PFSK-1 (cell line): Measurements from ENCODE around the gene DNAH6.

Source experiments
- FOXP2 ChIP-seq: optimal IDR thresholded peaks from 2 replicates; pipeline ENCODE3; 2011; ENCODE audit warnings: borderline replicate concordance, control low read depth, inconsistent platforms; ENCODE audit not compliant: insufficient read depth; ENCODE audit errors: extremely low read length, extremely low read depth
- POLR2AphosphoS5 ChIP-seq: IDR thresholded peaks from 2 replicates; pipeline ENCODE4 v1.6.1; 2012; ENCODE audit warnings: low read depth, mild to moderate bottlenecking, control low read depth, low read length, moderate library complexity
- SIN3A ChIP-seq: IDR thresholded peaks from 2 replicates; pipeline ENCODE4 v1.6.1; 2012; ENCODE audit warnings: mild to moderate bottlenecking, low read length, moderate library complexity, borderline replicate concordance; ENCODE audit not compliant: insufficient read depth
- TAF1 ChIP-seq: IDR thresholded peaks from 2 replicates; pipeline ENCODE4 v1.6.1; 2012; ENCODE audit warnings: low read length, control low read depth, borderline replicate concordance; ENCODE audit not compliant: insufficient read depth
- TF ChIP-seq, protein P1 (sequence below), 2 experiments: IDR thresholded peaks; 2 replicates each; pipeline versions ENCODE4 v1.6.1 to v1.8.0; 2011 to 2012; ENCODE audit warnings: low read depth in 2 of 2, low read length in 2 of 2, control low read depth in 1 of 2, inconsistent platforms in 1 of 2, mild to moderate bottlenecking in 1 of 2, moderate library complexity in 1 of 2; ENCODE audit not compliant: insufficient read depth in 1 of 2

DNAH6 gene

DNA sequence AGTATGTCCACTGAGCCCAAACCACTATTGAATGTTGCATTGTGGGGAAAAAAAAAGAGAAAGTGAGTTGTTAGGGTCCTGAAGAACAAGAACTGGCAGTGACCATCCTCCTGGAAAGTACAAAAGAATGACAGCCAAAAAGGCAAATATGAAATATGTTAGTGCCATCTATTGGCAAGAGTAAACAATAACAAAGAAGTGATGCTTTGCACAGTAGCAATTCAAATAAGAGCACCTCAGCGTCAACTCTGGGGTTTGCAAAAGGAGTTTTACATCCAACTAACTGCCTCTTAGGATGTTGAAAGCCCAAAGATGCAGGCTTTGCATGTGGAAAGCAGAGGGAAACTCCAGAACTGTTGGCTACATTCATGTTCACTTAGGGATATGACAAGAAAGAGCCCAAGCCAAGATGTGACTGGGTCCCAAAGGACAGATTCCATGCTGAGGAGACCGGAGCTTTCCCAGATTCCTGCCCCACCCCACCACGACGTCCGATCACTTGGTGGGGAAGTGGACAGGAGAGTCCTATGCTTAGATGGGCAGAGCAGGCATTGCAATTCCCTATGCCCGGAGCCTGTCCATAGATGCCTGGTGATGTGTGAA, 349.0 kb downstream of the DNAH6 start:
- TF ChIP-seq, protein P1, sequence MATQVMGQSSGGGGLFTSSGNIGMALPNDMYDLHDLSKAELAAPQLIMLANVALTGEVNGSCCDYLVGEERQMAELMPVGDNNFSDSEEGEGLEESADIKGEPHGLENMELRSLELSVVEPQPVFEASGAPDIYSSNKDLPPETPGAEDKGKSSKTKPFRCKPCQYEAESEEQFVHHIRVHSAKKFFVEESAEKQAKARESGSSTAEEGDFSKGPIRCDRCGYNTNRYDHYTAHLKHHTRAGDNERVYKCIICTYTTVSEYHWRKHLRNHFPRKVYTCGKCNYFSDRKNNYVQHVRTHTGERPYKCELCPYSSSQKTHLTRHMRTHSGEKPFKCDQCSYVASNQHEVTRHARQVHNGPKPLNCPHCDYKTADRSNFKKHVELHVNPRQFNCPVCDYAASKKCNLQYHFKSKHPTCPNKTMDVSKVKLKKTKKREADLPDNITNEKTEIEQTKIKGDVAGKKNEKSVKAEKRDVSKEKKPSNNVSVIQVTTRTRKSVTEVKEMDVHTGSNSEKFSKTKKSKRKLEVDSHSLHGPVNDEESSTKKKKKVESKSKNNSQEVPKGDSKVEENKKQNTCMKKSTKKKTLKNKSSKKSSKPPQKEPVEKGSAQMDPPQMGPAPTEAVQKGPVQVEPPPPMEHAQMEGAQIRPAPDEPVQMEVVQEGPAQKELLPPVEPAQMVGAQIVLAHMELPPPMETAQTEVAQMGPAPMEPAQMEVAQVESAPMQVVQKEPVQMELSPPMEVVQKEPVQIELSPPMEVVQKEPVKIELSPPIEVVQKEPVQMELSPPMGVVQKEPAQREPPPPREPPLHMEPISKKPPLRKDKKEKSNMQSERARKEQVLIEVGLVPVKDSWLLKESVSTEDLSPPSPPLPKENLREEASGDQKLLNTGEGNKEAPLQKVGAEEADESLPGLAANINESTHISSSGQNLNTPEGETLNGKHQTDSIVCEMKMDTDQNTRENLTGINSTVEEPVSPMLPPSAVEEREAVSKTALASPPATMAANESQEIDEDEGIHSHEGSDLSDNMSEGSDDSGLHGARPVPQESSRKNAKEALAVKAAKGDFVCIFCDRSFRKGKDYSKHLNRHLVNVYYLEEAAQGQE (IDR thresholded peaks at IDR 0.05; ENCODE audit: insufficient read depth in 1 of 2, low read depth in 2 of 2, low read length in 2 of 2), result no peak
- TF ChIP-seq POLR2AphosphoS5 (no peak), TAF1 (no peak)

DNA sequence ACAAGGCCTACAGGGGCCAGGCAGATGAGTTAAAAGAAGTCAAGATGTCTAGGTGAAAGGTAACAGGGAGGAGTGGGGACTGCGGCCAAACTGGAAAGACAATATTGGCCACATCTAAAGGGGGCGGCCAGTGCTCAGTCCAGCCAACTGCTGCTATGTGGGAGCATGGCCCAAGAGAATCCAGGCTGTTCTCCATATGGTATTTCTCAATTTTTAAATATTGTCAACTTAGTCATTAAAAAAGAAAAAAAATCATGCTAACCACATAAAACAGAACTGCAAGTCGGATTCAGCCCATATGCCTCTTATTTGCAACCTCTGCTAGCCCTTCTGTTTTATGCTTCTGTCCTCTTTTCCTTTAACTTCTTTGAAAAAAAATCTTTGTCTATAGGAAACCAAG, 349.8 kb downstream of the DNAH6 start:
- TF ChIP-seq, protein P1 (IDR thresholded peaks at IDR 0.05; ENCODE audit: insufficient read depth in 1 of 2, low read depth in 2 of 2, low read length in 2 of 2), result no peak
- TF ChIP-seq SIN3A (no peak), FOXP2 (no peak), POLR2AphosphoS5 (no peak), TAF1 (no peak)
